CD14-positive monocyte (primary cell): Measurements from ENCODE around the gene PHYHIPL. TPM values are rescaled to one million over a fixed set of nuclear protein-coding genes. Genes with fewer than 3 reads are reported as not detected.

Source experiments
- DNase-seq, 3 donors: peaks; one replicate each; pipeline ENCODE4 v3.0.0-alpha.2; 2011 to 2022
- H2AFZ ChIP-seq: 2 replicates; pipeline ENCODE4 v1.6.0; 2012; ENCODE audit warnings: mild to moderate bottlenecking, low read depth, low read length, inconsistent platforms; ENCODE audit not compliant: insufficient read depth, poor library complexity, severe bottlenecking
- H3K27ac ChIP-seq, 2 donors: 1 replicate in 1 of 2; 2 replicates in 1 of 2; pipeline ENCODE4 v1.5.1; 2012 to 2013; ENCODE audit warnings: low read length in 2 of 2, control low read depth in 1 of 2, inconsistent platforms in 1 of 2, low read depth in 1 of 2, mild to moderate bottlenecking in 1 of 2
- H3K27me3 ChIP-seq, 2 donors: one replicate each; pipeline versions ENCODE4 v1.6.0 to v1.6.1; 2011 to 2013; ENCODE audit warnings: low read length in 2 of 2; ENCODE audit not compliant: control insufficient read depth in 2 of 2, insufficient read depth in 2 of 2
- H3K36me3 ChIP-seq, 2 donors: replicated peaks in 1 of 2; 1 replicate in 1 of 2; 2 replicates in 1 of 2; pipeline versions ENCODE4 v1.5.1 to v1.6.1; 2012 to 2013; ENCODE audit warnings: low read length in 2 of 2, control low read depth in 1 of 2, inconsistent platforms in 1 of 2, mild to moderate bottlenecking in 1 of 2; ENCODE audit not compliant: insufficient read depth in 2 of 2, control insufficient read depth in 1 of 2
- H3K4me1 ChIP-seq, 2 donors: 1 replicate in 1 of 2; 2 replicates in 1 of 2; pipeline versions ENCODE4 v1.5.1 to v1.6.1; 2012 to 2013; ENCODE audit warnings: low read length in 2 of 2, control low read depth in 1 of 2, inconsistent platforms in 1 of 2, mild to moderate bottlenecking in 1 of 2, moderate library complexity in 1 of 2; ENCODE audit not compliant: insufficient read depth in 2 of 2, control insufficient read depth in 1 of 2
- H3K4me2 ChIP-seq: replicated peaks from 2 replicates; pipeline ENCODE3; 2012; ENCODE audit warnings: low read length, moderate library complexity, mild to moderate bottlenecking; ENCODE audit not compliant: poor library complexity, severe bottlenecking; ENCODE audit errors: extremely low read depth
- H3K4me3 ChIP-seq, 3 experiments: fragments of 200-600 bp in 1 of 3; sonication (generic) in 1 of 3; replicated peaks in 1 of 3; 1 replicate in 2 of 3; 2 replicates in 1 of 3; pipeline ENCODE4 v1.5.1; 2011 to 2013; ENCODE audit warnings: low read length in 3 of 3, mild to moderate bottlenecking in 3 of 3, control low read depth in 2 of 3, low read depth in 2 of 3, inconsistent platforms in 1 of 3, moderate library complexity in 1 of 3
- H3K79me2 ChIP-seq: 2 replicates; pipeline ENCODE4 v1.6.0; 2012; ENCODE audit warnings: mild to moderate bottlenecking, control low read depth, inconsistent platforms, low read length, moderate library complexity; ENCODE audit not compliant: insufficient read depth
- H3K9ac ChIP-seq: 2 replicates; pipeline ENCODE4 v1.6.0; 2017; ENCODE audit warnings: low read length, mild to moderate bottlenecking; ENCODE audit not compliant: insufficient read depth, poor library complexity, severe bottlenecking
- H3K9me3 ChIP-seq, 2 donors: replicated peaks in 1 of 2; 1 replicate in 1 of 2; 2 replicates in 1 of 2; pipeline versions ENCODE4 v1.5.1 to v1.6.1; 2012 to 2013; ENCODE audit warnings: low read length in 2 of 2, control low read depth in 1 of 2; ENCODE audit not compliant: control insufficient read depth in 1 of 2, insufficient read depth in 1 of 2
- H4K20me1 ChIP-seq: 2 replicates; pipeline ENCODE4 v1.6.0; 2012; ENCODE audit warnings: mild to moderate bottlenecking, low read length, control low read depth, moderate library complexity; ENCODE audit not compliant: insufficient read depth
- H3K27ac Mint-ChIP-seq, 7 donors: one replicate each; pipeline ENCODE4 v1.8.0; 2020; ENCODE audit warnings: mild to moderate bottlenecking in 7 of 7, mixed read lengths in 7 of 7, moderate library complexity in 6 of 7, inconsistent platforms in 2 of 7
- H3K27me3 Mint-ChIP-seq, 3 donors: one replicate each; pipeline ENCODE4 v1.8.0; 2021 to 2022; ENCODE audit warnings: low read depth in 3 of 3, mild to moderate bottlenecking in 3 of 3, mixed read lengths in 3 of 3, moderate library complexity in 3 of 3, inconsistent platforms in 1 of 3
- H3K36me3 Mint-ChIP-seq, 2 donors: one replicate each; pipeline ENCODE4 v1.8.0; 2020; ENCODE audit warnings: mixed read lengths in 2 of 2, inconsistent platforms in 1 of 2, mild to moderate bottlenecking in 1 of 2
- H3K4me1 Mint-ChIP-seq: one replicate; pipeline ENCODE4 v1.8.0; 2020; ENCODE audit warnings: mild to moderate bottlenecking, mixed read lengths
- H3K4me3 Mint-ChIP-seq, 2 donors: one replicate each; pipeline ENCODE4 v1.8.0; 2020; ENCODE audit warnings: mild to moderate bottlenecking in 2 of 2, mixed read lengths in 2 of 2, moderate library complexity in 1 of 2
- H3K9me3 Mint-ChIP-seq, 7 donors: one replicate each; pipeline ENCODE4 v1.8.0; 2020 to 2022; ENCODE audit warnings: mixed read lengths in 7 of 7, mild to moderate bottlenecking in 6 of 7, moderate library complexity in 6 of 7, inconsistent platforms in 2 of 7
- WGBS: methylation state at CpG from one replicate; pipeline ENCODE4 v1.1.5; 2013; ENCODE audit warnings: missing lambda C conversion rate; ENCODE audit not compliant: insufficient coverage; 5-methylcytosine and 5-hydroxymethylcytosine counted together
- intact Hi-C, 2 donors: fragments of 100-400 bp; cut with micrococcal nuclease; formaldehyde crosslinking; loops; one replicate each; pipeline versions ENCODE4 v1.15.0 to v1.15.1; 2023
- polyA plus RNA-seq, 3 donors: library from polyadenylated mRNA; depleted of rRNA in 1 of 3; unstranded in 2 of 3; stranded (reverse) in 1 of 3; fragments of 300-500 nt in 2 of 3; fragments of >200 nt in 1 of 3; fragmentation: Illumina TruSeq in 2 of 3; gene quantifications; 1 replicate in 2 of 3; 2 replicates in 1 of 3; pipeline ENCODE4 v1.2.3, GENCODE V29; 2012 to 2021
- TF ChIP-seq, protein P1 (sequence below): fragments of 200-600 bp; IDR thresholded peaks from one replicate; pipeline ENCODE4 v1.8.0; 2022; ENCODE audit warnings: antibody characterized with exemption, mild to moderate bottlenecking

The PHYHIPL gene
- polyA plus RNA-seq, 3 donors = not detected

DNA sequence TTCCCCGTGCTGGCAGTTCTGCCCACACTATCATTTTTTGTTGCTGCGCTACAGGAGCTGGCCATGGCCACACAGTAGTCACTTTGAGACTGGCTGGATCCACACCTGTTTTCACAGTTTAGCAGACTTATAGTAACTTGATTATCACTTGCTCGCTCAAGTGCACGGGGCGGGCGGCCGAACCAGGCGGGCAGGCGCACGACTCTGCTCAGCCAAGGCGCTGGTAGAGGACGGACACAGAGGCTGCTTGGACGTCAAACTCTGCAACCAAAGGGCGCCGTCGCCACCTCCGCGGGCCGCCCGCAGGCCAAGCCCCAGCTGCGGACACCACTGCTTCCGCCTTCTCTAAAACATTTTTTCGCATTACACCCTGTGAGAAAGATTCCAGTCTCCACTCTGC is 38.4 kb upstream of the PHYHIPL start:
- no peaks in the 10 kb centered on the region for H3K79me2 ChIP-seq
- H3K9me3 ChIP-seq = peaks cover 0 to 5% of the 10 kb centered on the region in 2 donors
- no peaks in the 10 kb centered on the region for H3K27me3 ChIP-seq
- 87% methylated on average over 13 of the region's 23 CpGs for WGBS
- H3K4me1 ChIP-seq = no peaks in the 10 kb centered on the region
- TF ChIP-seq, protein P1, sequence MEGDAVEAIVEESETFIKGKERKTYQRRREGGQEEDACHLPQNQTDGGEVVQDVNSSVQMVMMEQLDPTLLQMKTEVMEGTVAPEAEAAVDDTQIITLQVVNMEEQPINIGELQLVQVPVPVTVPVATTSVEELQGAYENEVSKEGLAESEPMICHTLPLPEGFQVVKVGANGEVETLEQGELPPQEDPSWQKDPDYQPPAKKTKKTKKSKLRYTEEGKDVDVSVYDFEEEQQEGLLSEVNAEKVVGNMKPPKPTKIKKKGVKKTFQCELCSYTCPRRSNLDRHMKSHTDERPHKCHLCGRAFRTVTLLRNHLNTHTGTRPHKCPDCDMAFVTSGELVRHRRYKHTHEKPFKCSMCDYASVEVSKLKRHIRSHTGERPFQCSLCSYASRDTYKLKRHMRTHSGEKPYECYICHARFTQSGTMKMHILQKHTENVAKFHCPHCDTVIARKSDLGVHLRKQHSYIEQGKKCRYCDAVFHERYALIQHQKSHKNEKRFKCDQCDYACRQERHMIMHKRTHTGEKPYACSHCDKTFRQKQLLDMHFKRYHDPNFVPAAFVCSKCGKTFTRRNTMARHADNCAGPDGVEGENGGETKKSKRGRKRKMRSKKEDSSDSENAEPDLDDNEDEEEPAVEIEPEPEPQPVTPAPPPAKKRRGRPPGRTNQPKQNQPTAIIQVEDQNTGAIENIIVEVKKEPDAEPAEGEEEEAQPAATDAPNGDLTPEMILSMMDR = no peak
- H2AFZ ChIP-seq = no peak overlapping the region
- H3K36me3 ChIP-seq = no peaks in the 10 kb centered on the region
- no peak for DNase-seq
- intact Hi-C loops = no loop called here
- no peak overlapping the region for H3K27ac ChIP-seq
- peaks cover 0 to 3% (median 0%) of the 10 kb centered on the region in 3 donors for H3K27me3 Mint-ChIP-seq
- H3K4me3 ChIP-seq = no peak overlapping the region
- H3K9ac ChIP-seq = no peak overlapping the region
- no peaks in the 10 kb centered on the region for H3K4me1 Mint-ChIP-seq
- H3K9me3 Mint-ChIP-seq = peaks cover 0 to 3% (median 2%) of the 10 kb centered on the region in 7 donors
- no peaks in the 10 kb centered on the region for H4K20me1 ChIP-seq
- no peak overlapping the region for H3K4me2 ChIP-seq
- H3K36me3 Mint-ChIP-seq = no peaks in the 10 kb centered on the region
- H3K27ac Mint-ChIP-seq = no peak overlapping the region
- no peak overlapping the region for H3K4me3 Mint-ChIP-seq

DNA sequence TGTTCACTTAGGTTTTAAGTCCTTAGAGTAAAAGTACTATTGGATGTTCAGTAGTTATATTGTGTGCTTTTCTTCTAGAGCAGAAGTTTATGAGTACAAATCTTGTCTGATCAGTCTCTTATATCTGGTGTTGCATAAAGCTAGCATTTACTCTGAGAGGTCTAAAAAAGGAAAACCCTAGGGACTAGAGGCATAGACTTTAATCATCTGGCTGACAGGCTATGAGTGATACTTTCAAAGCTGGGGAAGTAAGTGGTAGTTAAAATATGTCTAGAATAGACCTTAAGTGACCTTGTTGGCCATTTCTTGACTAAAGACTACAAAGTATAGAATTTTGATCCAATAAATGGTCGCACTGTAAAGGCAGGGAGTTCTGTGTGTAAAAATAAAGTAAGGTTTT is 32.9 kb upstream of the PHYHIPL start:
- H2AFZ ChIP-seq = no peak overlapping the region
- H3K27me3 ChIP-seq = no peaks in the 10 kb centered on the region
- H3K36me3 ChIP-seq = no peaks in the 10 kb centered on the region
- no peaks in the 10 kb centered on the region for H3K9me3 Mint-ChIP-seq
- no peaks in the 10 kb centered on the region for H3K79me2 ChIP-seq
- no peaks in the 10 kb centered on the region for H4K20me1 ChIP-seq
- peaks cover 0 to 2% (median 0%) of the 10 kb centered on the region in 3 donors for H3K27me3 Mint-ChIP-seq
- no peak overlapping the region for H3K4me3 ChIP-seq
- no peak overlapping the region for H3K4me3 Mint-ChIP-seq
- H3K4me1 Mint-ChIP-seq = no peaks in the 10 kb centered on the region
- no peak overlapping the region for H3K9ac ChIP-seq
- H3K4me2 ChIP-seq = no peak overlapping the region
- H3K27ac ChIP-seq = no peak overlapping the region
- H3K36me3 Mint-ChIP-seq = no peaks in the 10 kb centered on the region
- TF ChIP-seq, protein P1 = no peak
- no CpG with 5 or more reads among the region's 1 CpG for WGBS
- DNase-seq = no peak
- no peak overlapping the region for H3K27ac Mint-ChIP-seq
- intact Hi-C loops = no loop called here
- no peaks in the 10 kb centered on the region for H3K9me3 ChIP-seq
- H3K4me1 ChIP-seq = no peaks in the 10 kb centered on the region
